Activated naive CD4-positive, alpha-beta T cell treated with anti-CD3 and anti-CD28 coated beads, Interleukin-2, amount 50 U/mL, for 24 hours (primary cell): ENCODE measurements around the gene FGF14.
"Not testable (repeated sequence)": the region's sequence is repeated elsewhere in the genome, so short reads cannot be mapped to it uniquely, and the experiment has no call there.

Experiments
- H3K27ac Mint-ChIP-seq: one replicate; pipeline ENCODE4 v1.8.0; 2021; ENCODE audit warnings: mild to moderate bottlenecking, mixed read lengths
- H3K27me3 Mint-ChIP-seq: one replicate; pipeline ENCODE4 v1.8.0; 2021; ENCODE audit warnings: mixed read lengths
- H3K36me3 Mint-ChIP-seq: one replicate; pipeline ENCODE4 v1.8.0; 2021; ENCODE audit warnings: mixed read lengths
- H3K4me1 Mint-ChIP-seq: one replicate; pipeline ENCODE4 v1.8.0; 2021; ENCODE audit warnings: mixed read lengths
- H3K4me3 Mint-ChIP-seq: one replicate; pipeline ENCODE4 v1.8.0; 2021; ENCODE audit warnings: mild to moderate bottlenecking, mixed read lengths
- H3K9me3 Mint-ChIP-seq: one replicate; pipeline ENCODE4 v1.8.0; 2021; ENCODE audit warnings: mixed read lengths

Gene FGF14

DNA sequence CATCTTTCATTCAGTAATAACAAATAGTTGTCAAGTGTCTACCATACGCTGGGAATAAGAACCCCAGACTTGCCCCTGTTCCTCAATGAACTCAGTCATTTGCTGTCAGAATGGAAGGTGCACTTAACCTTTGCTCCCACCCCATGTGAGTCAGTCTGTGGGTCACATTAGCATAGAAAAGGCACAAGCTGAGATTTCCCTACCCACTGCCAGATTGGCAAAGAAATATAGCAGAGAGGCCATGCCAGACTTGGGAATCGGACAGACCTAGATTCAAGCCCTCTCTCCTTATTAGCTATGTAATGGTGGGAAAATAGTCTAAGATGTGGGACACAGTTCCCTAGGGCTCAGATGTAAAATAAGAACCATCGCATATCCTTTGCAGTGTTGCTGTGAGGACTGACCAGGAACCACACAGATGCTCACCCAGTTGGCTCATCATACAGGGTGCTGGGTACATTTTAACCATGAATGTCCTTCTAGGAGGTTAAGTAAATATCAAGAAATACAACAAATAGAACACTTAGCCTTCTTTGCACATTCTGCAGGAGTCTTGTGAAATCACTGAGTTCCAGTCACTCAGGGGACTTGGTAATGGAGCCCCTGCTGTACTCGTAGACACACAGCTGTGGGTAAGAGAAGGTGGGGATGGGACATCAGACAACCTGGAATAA lies 218.2 kb downstream of the FGF14 start:
- no peak overlapping the region for H3K27ac Mint-ChIP-seq
- no peaks in the 10 kb centered on the region for H3K4me1 Mint-ChIP-seq
- no peaks in the 10 kb centered on the region for H3K36me3 Mint-ChIP-seq
- H3K4me3 Mint-ChIP-seq, result no peak overlapping the region
- H3K27me3 Mint-ChIP-seq, result peaks cover 6% of the 10 kb centered on the region
- no peaks in the 10 kb centered on the region for H3K9me3 Mint-ChIP-seq

DNA sequence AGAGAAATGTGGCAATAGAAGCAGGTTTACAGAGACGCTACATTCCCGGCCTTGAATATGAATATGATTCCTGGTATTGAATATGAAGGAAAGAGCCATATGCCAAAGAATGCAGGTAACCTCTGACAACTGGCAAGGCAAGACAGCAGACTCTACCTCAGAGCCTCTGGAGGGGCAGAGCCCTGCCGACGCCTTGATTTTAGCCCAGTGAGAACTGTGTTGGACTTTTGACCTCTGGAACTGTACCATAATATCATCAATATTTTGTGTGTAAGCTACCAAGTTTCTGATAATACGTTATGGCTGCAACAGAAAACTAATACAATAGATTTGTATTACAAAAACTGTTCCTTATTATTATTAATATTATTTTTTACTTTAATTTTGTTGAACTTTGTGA lies 219.7 kb downstream of the FGF14 start:
- H3K9me3 Mint-ChIP-seq, result no peaks in the 10 kb centered on the region
- peaks cover 5% of the 10 kb centered on the region for H3K27me3 Mint-ChIP-seq
- no peak overlapping the region for H3K4me3 Mint-ChIP-seq
- H3K4me1 Mint-ChIP-seq, result no peaks in the 10 kb centered on the region
- no peaks in the 10 kb centered on the region for H3K36me3 Mint-ChIP-seq
- no peak overlapping the region for H3K27ac Mint-ChIP-seq

DNA sequence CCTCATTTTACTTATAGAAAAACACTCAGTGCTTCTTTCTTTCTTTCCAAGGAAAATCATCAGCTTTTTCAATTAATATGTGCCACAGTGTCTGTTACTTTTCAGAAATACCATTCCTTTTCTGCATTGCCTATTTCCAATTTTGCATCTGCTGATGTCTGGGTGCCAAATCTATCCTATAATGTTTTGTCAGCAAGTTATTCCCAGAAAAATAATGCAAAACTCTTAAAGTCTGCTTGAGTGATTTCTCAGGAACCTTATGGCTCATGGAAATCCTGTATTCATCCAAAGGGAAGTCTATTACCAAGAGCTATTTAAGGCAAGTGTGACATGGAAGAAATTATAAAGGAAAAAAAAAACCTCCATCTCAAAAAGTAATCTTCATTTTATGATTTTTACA lies 224.4 kb downstream of the FGF14 start:
- H3K27me3 Mint-ChIP-seq, result peaks cover 3% of the 10 kb centered on the region
- H3K36me3 Mint-ChIP-seq, result no peaks in the 10 kb centered on the region
- no peaks in the 10 kb centered on the region for H3K4me1 Mint-ChIP-seq
- no peak overlapping the region for H3K4me3 Mint-ChIP-seq
- no peak overlapping the region for H3K27ac Mint-ChIP-seq
- H3K9me3 Mint-ChIP-seq, result no peaks in the 10 kb centered on the region

DNA sequence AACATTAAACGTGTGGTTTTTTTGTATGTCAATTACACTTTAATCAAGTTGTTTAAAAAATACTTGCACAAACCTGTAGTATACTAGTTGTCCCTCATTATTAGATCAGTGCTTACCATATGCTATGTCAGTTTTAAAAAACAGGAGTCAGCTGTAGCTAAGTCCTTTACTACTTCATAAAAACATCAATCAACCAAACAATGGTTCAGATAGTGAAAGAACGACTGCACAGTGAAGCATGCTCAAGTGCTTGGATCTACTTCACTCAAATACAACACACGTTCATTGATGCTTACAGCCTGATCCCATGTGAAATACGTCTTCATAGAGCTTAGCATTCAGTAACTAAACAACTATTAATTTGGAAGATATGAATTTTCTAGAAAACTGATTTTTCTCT lies 225.0 kb downstream of the FGF14 start:
- H3K27me3 Mint-ChIP-seq, result peaks cover 3% of the 10 kb centered on the region
- H3K4me3 Mint-ChIP-seq, result no peak overlapping the region
- no peaks in the 10 kb centered on the region for H3K4me1 Mint-ChIP-seq
- no peaks in the 10 kb centered on the region for H3K36me3 Mint-ChIP-seq
- H3K9me3 Mint-ChIP-seq, result no peaks in the 10 kb centered on the region
- no peak overlapping the region for H3K27ac Mint-ChIP-seq

DNA sequence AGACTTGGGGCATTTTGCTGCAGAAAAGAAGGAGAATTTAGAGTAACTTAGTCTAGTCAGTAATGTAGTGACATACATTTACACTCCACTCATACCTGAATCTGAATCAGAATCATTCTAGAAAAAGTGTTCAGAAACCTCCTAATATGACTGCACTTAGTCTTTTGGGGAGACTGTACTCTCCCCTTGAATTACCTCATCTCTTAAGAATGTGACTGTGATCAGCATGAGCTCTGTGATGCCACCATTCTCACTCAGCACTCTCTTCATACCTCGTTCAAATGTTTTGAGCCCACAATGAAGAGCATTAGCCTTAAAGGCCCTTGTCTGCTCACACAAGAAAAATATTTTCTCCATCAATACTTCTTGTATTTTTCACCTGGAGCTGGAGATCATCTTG lies 229.4 kb downstream of the FGF14 start:
- Mint-ChIP-seq H3K36me3 (no peaks in the 10 kb centered on the region), H3K27ac (no peak overlapping the region), H3K9me3 (no peaks in the 10 kb centered on the region), H3K27me3 (peaks cover 3% of the 10 kb centered on the region), H3K4me3 (no peak overlapping the region), H3K4me1 (no peaks in the 10 kb centered on the region)

DNA sequence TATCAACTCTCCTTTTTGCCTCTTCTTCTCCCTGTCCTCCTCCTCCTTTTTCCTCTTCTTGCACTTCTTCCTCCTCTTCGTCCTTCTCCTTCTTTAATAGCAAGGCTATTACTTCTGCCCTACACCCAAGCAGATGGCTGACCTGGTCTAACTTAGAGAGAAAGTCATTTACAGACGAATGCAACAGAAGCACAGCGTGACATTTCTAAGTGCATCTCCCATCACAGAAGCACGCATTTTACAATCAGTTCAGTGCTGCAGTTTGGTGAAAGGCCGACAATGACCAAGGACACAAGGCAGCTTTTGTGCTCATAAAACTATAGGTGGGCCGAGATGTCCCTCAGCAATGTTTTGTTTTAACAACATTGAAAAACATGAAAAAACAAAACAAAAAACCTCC lies 231.5 kb downstream of the FGF14 start:
- no peaks in the 10 kb centered on the region for H3K36me3 Mint-ChIP-seq
- H3K27me3 Mint-ChIP-seq, result peaks cover 2% of the 10 kb centered on the region
- H3K4me1 Mint-ChIP-seq, result no peaks in the 10 kb centered on the region
- no peak overlapping the region for H3K4me3 Mint-ChIP-seq
- H3K9me3 Mint-ChIP-seq, result no peaks in the 10 kb centered on the region
- no peak overlapping the region for H3K27ac Mint-ChIP-seq

DNA sequence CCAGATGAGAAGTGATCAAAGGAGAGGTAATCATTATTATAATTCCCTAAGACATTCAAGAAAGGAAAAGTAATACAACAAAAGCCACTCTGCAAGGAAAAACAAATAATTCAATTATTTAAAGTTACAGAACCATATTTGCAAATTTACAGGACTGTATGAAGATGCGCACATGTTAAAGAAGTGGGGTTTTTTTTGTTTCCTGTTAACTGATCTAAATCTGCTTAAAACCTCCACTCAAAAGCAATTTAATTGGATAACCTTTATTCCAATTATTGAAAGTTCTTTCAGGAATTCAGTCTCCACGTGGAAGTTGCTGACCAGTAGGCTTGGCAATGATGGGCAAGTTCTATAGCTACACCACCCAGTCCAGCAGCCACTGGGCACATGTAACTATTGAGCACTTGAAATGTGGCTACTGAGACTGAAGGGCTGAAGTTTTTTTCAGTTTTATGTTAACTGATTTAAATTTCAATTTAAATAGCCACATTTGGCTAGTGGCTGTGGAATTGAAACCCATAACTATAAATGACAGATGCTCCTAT lies 232.3 kb downstream of the FGF14 start:
- H3K27me3 Mint-ChIP-seq, result peaks cover 3% of the 10 kb centered on the region
- no peak overlapping the region for H3K4me3 Mint-ChIP-seq
- no peak overlapping the region for H3K27ac Mint-ChIP-seq
- no peaks in the 10 kb centered on the region for H3K4me1 Mint-ChIP-seq
- no peaks in the 10 kb centered on the region for H3K36me3 Mint-ChIP-seq
- peaks cover 5% of the 10 kb centered on the region for H3K9me3 Mint-ChIP-seq

DNA sequence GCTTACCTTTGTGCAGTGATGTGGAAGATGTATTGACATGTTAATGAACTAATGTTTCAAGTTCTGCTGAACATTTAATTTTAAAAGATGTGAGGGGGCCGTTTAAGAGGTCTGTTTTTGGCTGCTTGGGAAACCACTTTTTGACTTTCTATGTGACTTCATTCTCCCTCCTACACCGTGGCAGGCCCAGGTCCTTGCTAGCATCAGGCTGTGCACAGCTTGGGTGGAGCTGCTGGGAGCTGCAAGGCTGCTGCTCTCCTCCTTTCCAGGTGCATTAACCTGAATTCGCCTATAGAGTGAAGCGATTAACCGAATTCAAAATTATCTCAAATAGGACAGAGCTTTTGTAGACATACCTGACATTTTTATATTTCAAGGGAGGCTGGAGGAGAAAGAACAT lies 249.1 kb downstream of the FGF14 start:
- H3K4me3 Mint-ChIP-seq, result no peak overlapping the region
- H3K36me3 Mint-ChIP-seq, result no peaks in the 10 kb centered on the region
- peaks cover 2% of the 10 kb centered on the region for H3K27me3 Mint-ChIP-seq
- no peaks in the 10 kb centered on the region for H3K9me3 Mint-ChIP-seq
- H3K27ac Mint-ChIP-seq, result no peak overlapping the region
- H3K4me1 Mint-ChIP-seq, result no peaks in the 10 kb centered on the region

DNA sequence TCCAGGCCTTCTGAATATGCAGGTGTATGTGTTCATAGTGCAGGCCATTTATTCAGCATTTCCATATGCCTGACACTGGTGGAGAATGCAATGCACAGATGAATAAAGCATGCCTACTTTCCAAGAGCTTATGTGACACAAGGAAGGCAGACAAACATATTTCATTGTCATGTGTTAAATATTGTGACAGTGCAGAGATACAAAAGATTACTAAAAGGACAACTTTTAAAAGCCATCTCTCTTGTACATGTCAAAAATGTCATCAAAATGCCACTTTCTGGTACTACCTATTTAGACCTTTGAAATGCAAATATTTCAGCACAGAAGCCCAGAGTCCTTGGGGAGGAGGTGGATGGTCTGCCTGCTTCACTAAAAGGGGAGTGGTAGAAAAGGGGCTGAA lies 254.5 kb downstream of the FGF14 start:
- Mint-ChIP-seq H3K36me3 (no peaks in the 10 kb centered on the region), H3K9me3 (no peaks in the 10 kb centered on the region), H3K27me3 (peaks cover 3% of the 10 kb centered on the region), H3K4me1 (no peaks in the 10 kb centered on the region), H3K27ac (no peak overlapping the region), H3K4me3 (no peak overlapping the region)

DNA sequence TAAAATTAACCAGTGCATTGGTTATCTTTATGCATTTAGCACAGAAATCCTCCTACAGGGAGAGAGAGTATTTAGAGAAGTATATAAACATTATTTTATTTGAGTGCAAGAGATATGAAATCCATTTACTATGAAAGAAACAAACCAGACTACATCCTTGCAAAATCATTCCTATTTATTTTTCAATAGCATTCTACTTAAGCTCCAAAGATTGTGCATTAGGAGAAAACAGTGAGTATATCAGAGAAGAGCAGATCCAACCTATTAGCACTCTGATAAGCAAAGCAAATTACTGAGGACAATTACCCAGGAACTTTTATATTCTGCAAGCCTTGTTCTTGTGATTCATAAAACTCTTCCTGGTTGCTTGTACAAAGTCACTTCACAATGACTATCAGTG lies 256.1 kb downstream of the FGF14 start:
- H3K4me3 Mint-ChIP-seq, result no peak overlapping the region

DNA sequence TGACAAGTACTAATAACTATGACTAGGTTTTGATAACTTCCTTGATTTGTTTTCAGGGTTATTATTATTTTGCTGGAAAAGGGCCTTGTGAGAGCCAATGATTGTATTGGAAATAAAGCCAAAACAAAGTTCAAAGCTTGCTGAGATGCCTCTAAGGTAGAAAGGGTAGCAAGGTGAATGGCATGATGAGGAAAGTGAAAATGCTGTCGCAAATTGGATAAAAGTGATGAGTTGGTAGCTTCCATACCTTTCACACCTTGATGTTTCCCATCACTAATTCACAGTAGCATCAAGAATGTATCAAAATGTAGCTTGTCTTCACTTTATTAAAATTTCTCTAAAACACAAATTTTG lies 259.4 kb downstream of the FGF14 start:
- H3K27ac Mint-ChIP-seq, result no peak overlapping the region
- H3K36me3 Mint-ChIP-seq, result no peaks in the 10 kb centered on the region
- H3K4me1 Mint-ChIP-seq, result no peaks in the 10 kb centered on the region
- peaks cover 1% of the 10 kb centered on the region for H3K27me3 Mint-ChIP-seq
- no peaks in the 10 kb centered on the region for H3K9me3 Mint-ChIP-seq
- no peak overlapping the region for H3K4me3 Mint-ChIP-seq

More for the DNA sequence above, 256.1 kb downstream of the FGF14 start:
- Mint-ChIP-seq H3K27me3 (peaks cover 1% of the 10 kb centered on the region), H3K9me3 (no peaks in the 10 kb centered on the region), H3K27ac (no peak overlapping the region), H3K4me1 (no peaks in the 10 kb centered on the region), H3K36me3 (no peaks in the 10 kb centered on the region)

DNA sequence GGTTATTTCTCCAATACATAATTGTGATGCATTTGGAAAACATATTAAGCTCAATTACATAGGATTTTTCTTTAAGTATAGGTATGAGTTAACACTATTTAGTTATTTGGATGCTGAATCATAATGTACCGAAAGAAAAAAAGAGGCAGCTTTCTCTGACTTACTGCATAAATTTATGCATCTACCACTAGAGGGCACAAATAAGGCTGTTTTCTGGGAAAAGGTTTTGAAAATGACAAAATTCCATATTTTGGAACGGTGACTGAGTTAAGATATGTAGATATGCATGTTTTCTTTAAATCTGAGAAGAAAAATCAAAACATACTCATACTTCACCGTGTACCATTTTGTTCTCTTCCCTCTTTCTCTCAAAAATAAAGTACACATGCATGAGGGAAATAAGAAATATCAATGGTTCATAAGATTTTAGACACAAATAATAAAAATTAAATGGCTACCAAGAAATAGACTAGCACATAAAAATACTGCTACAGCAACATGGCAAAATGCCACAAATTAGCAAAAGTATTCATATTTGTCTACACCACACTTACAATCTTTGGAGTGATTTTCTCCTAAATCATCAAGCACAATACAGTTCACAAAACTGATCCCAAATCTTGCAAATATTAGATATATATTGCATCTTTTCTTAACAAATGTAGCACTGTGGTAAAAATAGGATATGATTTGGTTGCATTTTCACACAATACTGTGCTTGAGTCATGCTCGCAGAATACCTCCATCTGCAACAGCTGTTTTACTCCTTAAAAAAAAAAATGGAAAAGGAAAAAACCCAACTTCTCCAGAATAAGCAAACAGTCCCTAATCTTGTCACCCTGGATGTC lies 260.0 kb downstream of the FGF14 start:
- no peaks in the 10 kb centered on the region for H3K36me3 Mint-ChIP-seq
- H3K9me3 Mint-ChIP-seq, result no peaks in the 10 kb centered on the region
- no peak overlapping the region for H3K4me3 Mint-ChIP-seq
- H3K27me3 Mint-ChIP-seq, result peaks cover 1% of the 10 kb centered on the region
- no peak overlapping the region for H3K27ac Mint-ChIP-seq
- no peaks in the 10 kb centered on the region for H3K4me1 Mint-ChIP-seq

DNA sequence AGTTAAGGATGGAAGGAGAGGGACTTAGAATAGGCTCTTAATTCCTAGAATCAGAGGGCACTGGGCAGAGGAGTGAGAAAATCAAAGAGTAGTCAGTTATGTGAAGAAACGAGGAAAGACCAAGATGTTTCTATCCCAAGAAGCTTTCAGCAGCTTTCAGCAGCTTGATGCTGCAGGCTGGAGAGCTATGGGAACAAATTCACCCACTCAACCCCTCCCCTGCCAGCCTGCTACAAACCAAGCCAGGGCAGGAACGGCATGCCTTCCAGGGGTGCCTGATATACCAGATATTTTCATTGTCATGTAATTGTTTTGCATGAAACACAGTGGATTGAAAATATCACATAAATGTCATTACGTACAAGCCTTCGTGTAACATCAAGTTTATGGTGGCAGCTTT lies 262.2 kb downstream of the FGF14 start:
- Mint-ChIP-seq H3K36me3 (no peaks in the 10 kb centered on the region), H3K27ac (no peak overlapping the region), H3K4me1 (no peaks in the 10 kb centered on the region), H3K9me3 (no peaks in the 10 kb centered on the region), H3K4me3 (no peak overlapping the region), H3K27me3 (peaks cover 1% of the 10 kb centered on the region)

DNA sequence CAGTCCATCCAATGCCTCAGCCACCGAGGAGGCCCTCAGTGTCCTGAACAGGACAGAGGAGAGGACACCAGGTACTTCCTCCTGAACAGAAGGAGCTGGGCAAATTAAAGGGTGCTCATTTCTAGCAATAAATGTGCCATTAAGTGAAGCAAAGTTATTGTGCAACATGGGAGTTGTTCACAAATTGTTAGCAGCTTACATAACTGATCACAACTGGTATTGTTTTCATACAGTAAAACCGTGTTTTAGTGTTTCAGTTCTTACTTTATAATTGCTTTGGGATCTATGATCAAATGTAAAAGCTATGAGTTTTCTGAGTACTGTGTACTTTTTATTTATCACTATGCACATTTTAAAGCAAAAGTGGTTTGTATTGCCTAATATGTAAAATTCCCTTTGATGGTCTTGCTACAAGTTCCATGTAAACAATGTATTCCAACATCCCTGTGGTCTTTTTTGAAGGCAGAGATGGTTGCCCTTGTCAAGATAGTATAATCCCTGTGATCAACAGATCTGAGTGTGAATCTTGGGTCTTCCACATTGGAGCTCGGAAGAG lies 263.1 kb downstream of the FGF14 start:
- Mint-ChIP-seq H3K36me3 (no peaks in the 10 kb centered on the region), H3K27ac (no peak overlapping the region), H3K4me1 (no peaks in the 10 kb centered on the region)

DNA sequence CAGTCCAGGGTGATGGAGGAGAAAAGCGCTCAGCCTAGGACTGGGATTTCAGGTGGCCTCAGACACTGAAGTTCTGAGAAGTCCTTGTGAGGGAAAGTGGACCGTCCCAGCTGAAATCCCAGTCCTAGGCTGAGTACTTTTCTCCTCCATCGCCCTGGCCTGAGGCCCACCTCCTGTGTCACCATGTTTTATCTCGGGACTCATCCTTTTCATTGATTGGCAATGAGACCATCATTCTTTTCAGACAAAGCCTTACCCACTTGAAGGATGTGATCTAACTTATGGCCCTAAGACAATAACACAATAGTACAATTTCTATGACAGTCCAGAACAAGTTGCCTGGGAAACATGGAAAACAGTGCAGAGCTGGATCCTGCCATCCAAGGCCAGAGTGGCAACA lies 263.9 kb downstream of the FGF14 start:
- not testable (repeated sequence) for H3K27me3 Mint-ChIP-seq, H3K4me1 Mint-ChIP-seq, H3K4me3 Mint-ChIP-seq, H3K27ac Mint-ChIP-seq, H3K36me3 Mint-ChIP-seq, H3K9me3 Mint-ChIP-seq

More for the DNA sequence above, 263.1 kb downstream of the FGF14 start:
- no peaks in the 10 kb centered on the region for H3K27me3 Mint-ChIP-seq
- H3K4me3 Mint-ChIP-seq, result no peak overlapping the region
- H3K9me3 Mint-ChIP-seq, result no peaks in the 10 kb centered on the region

DNA sequence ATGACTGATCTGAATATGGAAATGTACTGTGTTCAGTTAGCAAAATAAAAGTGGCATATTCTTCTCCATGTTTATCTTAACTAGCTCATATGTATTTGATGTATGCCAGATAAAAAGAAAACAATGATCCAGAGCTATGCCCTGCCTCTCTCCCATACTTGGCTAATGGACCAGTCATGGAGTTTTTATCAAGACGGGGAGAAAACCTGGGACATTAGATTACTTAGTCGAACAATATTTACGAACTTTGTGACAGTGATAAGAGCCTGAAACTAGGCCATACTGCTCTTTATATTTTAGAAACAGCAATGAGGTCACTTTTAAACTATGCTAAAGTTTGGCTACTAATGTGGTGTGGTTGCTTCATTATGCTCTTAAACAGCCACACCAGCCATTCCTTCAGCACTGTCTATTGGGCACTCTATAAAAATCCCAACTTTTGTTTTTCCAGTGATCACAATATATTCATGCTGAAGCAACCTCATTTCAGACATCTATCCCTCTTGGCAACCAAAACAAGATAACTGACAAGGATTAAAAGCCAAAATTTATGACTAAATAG lies 265.0 kb downstream of the FGF14 start:
- Mint-ChIP-seq H3K4me1 (no peaks in the 10 kb centered on the region), H3K36me3 (no peaks in the 10 kb centered on the region), H3K4me3 (no peak overlapping the region), H3K27ac (no peak overlapping the region), H3K27me3 (no peaks in the 10 kb centered on the region), H3K9me3 (no peaks in the 10 kb centered on the region)
